NCI-H146 (cell line): ENCODE results near the gene C1orf105.
"Not testable (repeated sequence)": the region's sequence is repeated elsewhere in the genome, so short reads cannot be mapped to it uniquely, and the experiment has no call there.

Experiments used
- DNase-seq: peaks from one replicate; lab custom pipeline; 2025; lab: John Stamatoyannopoulos, UW

Gene C1orf105

GRCh38 chr1:172420385-172420784 lies at the start of gene C1orf105:
C1orf105 (plus strand) TSS chr1:172420685; CDS start chr1:172420886, 201 bp downstream.
- DNase-seq = no peak

GRCh38 chr1:172371646-172372045 lies 48.8 kb upstream of the C1orf105 start:
- DNase-seq = not testable (repeated sequence)

- no peak for DNase-seq
These were observed 46.6 kb upstream of the C1orf105 start for GRCh38 chr1:172373864-172374263.

GRCh38 chr1:172375211-172375631 lies 45.3 kb upstream of the C1orf105 start:
- no peak for DNase-seq

GRCh38 chr1:172376431-172376830 lies 44.1 kb upstream of the C1orf105 start:
- no peak for DNase-seq

GRCh38 chr1:172377565-172377964 lies 42.9 kb upstream of the C1orf105 start:
- DNase-seq = no peak

GRCh38 chr1:172378109-172378760 lies 42.2 kb upstream of the C1orf105 start:
- no peak for DNase-seq

GRCh38 chr1:172380441-172381244 lies 39.8 kb upstream of the C1orf105 start:
- DNase-seq = peak; percentile 1

GRCh38 chr1:172381946-172382345 lies 38.5 kb upstream of the C1orf105 start:
- DNase-seq = no peak

- DNase-seq = no peak
These were observed 38.1 kb upstream of the C1orf105 start for GRCh38 chr1:172382406-172382805.

GRCh38 chr1:172382990-172383389 lies 37.5 kb upstream of the C1orf105 start:
- DNase-seq = no peak

- no peak for DNase-seq
These were observed 36.9 kb upstream of the C1orf105 start for GRCh38 chr1:172383536-172383935.

- DNase-seq = no peak
These were observed 35.8 kb upstream of the C1orf105 start for GRCh38 chr1:172384656-172385055.

- no peak for DNase-seq
These were observed 34.4 kb upstream of the C1orf105 start for GRCh38 chr1:172386046-172386445.

- DNase-seq = no peak
These were observed 32.0 kb upstream of the C1orf105 start for GRCh38 chr1:172388490-172388889.

- no peak for DNase-seq
These were observed 30.2 kb upstream of the C1orf105 start for GRCh38 chr1:172390301-172390682.

GRCh38 chr1:172390683-172391551 lies 29.6 kb upstream of the C1orf105 start:
- no peak for DNase-seq

GRCh38 chr1:172391976-172392375 lies 28.5 kb upstream of the C1orf105 start:
- DNase-seq = no peak

- no peak for DNase-seq
These were observed 27.1 kb upstream of the C1orf105 start for GRCh38 chr1:172393354-172393753.

- DNase-seq = peak; percentile 2
These were observed 26.2 kb upstream of the C1orf105 start for GRCh38 chr1:172394141-172394751.

- DNase-seq = no peak
These were observed 25.7 kb upstream of the C1orf105 start for GRCh38 chr1:172394811-172395210.

GRCh38 chr1:172395576-172395975 lies 24.9 kb upstream of the C1orf105 start:
- DNase-seq = no peak
